Caco-2 (cell line): ENCODE data around the gene IQCN. TPM values are rescaled to one million over a fixed set of nuclear protein-coding genes. Genes with fewer than 3 reads are reported as not detected.
"Not testable (repeated sequence)": the region's sequence is repeated elsewhere in the genome, so short reads cannot be mapped to it uniquely, and the experiment has no call there.

Experiments used
- BruUV-seq: library from RNA; stranded (reverse); fragments of 400-500 nt; replicated peaks from 2 replicates; lab custom pipeline; 2021; lab: Mats Ljungman, UMichigan
- CTCF ChIA-PET: fragments of 300-600 bp; sonication (Branson Sonifier 250); formaldehyde crosslinking; loops from one replicate; lab custom pipeline; 2022; ENCODE audit warnings: antibody characterized with exemption; lab: Charles Lee
- POLR2A ChIA-PET: fragments of 300-600 bp; sonication (Branson Sonifier 250); formaldehyde crosslinking; loops from one replicate; lab custom pipeline; 2022; ENCODE audit warnings: antibody characterized with exemption; lab: Charles Lee
- DNase-seq, 2 experiments: peaks; one replicate each; pipeline versions ENCODE4 v3.0.0 to v3.0.0-alpha.2; 2020 to 2022
- H3K27me3 ChIP-seq: replicated peaks from 2 replicates; pipeline ENCODE4 v1.6.0; 2011; ENCODE audit warnings: low read length; ENCODE audit not compliant: control insufficient read depth, insufficient read depth
- H3K36me3 ChIP-seq: 2 replicates; pipeline ENCODE4 v1.5.1; 2011; ENCODE audit warnings: low read length; ENCODE audit not compliant: control insufficient read depth, insufficient read depth
- H3K4me1 ChIP-seq: fragments of 250-450 bp; sonication (Bioruptor Pico); 2 replicates; pipeline ENCODE4 v1.5.1; 2020; ENCODE audit warnings: mild to moderate bottlenecking
- H3K4me3 ChIP-seq: 2 replicates; pipeline ENCODE4 v1.5.1; 2011; ENCODE audit warnings: low read depth, mild to moderate bottlenecking, control low read depth, low read length
- H3K9me3 ChIP-seq: fragments of 250-450 bp; sonication (Bioruptor Pico); 2 replicates; pipeline ENCODE4 v1.5.1; 2020; ENCODE audit warnings: mild to moderate bottlenecking, moderate library complexity
- H3K27ac Mint-ChIP-seq: one replicate; pipeline ENCODE4 v1.8.0; 2022; ENCODE audit warnings: mixed read lengths; ENCODE audit not compliant: unreplicated experiment
- H3K27me3 Mint-ChIP-seq: one replicate; pipeline ENCODE4 v1.8.0; 2022; ENCODE audit warnings: mixed read lengths; ENCODE audit not compliant: insufficient read depth, unreplicated experiment
- H3K36me3 Mint-ChIP-seq: one replicate; pipeline ENCODE4 v1.8.0; 2022; ENCODE audit warnings: mild to moderate bottlenecking, mixed read lengths; ENCODE audit not compliant: insufficient read depth, unreplicated experiment
- H3K4me1 Mint-ChIP-seq: one replicate; pipeline ENCODE4 v1.8.0; 2022; ENCODE audit warnings: low read depth, mixed read lengths; ENCODE audit not compliant: unreplicated experiment
- H3K4me3 Mint-ChIP-seq: one replicate; pipeline ENCODE4 v1.8.0; 2022; ENCODE audit warnings: mild to moderate bottlenecking, moderate library complexity, mixed read lengths; ENCODE audit not compliant: unreplicated experiment
- H3K9me3 Mint-ChIP-seq: one replicate; pipeline ENCODE4 v1.8.0; 2022; ENCODE audit warnings: mixed read lengths; ENCODE audit not compliant: unreplicated experiment
- intact Hi-C: fragments of 100-400 bp; cut with micrococcal nuclease; formaldehyde crosslinking; loops from one replicate; pipeline ENCODE4 v1.10.0; 2022; ENCODE audit not compliant: unreplicated experiment
- microRNA-seq: library from miRNA; unstranded; fragments of <30 nt; microRNA quantifications from one replicate; pipeline ENCODE4 v1.2.0, GENCODE V29; 2022
- total RNA-seq: library from RNA; stranded (reverse); gene quantifications from 2 replicates; pipeline ENCODE4 v1.2.3, GENCODE V29; 2022
- TF ChIP-seq, protein P1 (sequence below), 2 experiments: fragments of 200-600 bp in 1 of 2; IDR thresholded peaks; 1 replicate in 1 of 2; 2 replicates in 1 of 2; pipeline versions ENCODE4 v1.5.1 to v1.8.0; 2011 to 2022; ENCODE audit warnings: antibody characterized with exemption in 1 of 2, control low read depth in 1 of 2, inconsistent platforms in 1 of 2, low read depth in 1 of 2, low read length in 1 of 2, mild to moderate bottlenecking in 1 of 2, moderate library complexity in 1 of 2; ENCODE audit not compliant: insufficient read depth in 1 of 2, severe bottlenecking in 1 of 2, unreplicated experiment in 1 of 2

Gene IQCN
- total RNA-seq, 1 experiment from 2014 or later = 2.1 TPM

DNA sequence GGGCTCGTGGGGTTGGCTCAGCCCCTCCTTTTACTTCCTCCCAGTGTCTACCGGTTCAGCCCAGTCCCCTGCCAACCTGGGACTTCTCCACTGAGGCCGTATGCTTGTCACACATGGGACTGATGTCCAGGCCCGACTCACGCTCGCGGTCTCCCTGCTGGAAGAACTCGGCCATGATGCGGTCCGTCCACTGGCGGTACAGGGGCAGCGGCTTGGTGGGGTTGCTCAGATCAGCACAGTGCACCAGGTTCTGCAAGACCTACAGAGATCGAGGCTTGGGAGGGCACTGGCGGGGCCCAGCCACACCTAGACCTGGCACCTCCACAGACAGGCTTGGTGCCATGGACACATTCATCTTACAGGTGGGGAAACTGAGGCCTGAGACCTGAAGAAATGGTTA lies 62.6 kb downstream of the IQCN start:
- H3K4me3 Mint-ChIP-seq = no peak overlapping the region
- H3K27me3 Mint-ChIP-seq = no peaks in the 10 kb centered on the region
- no TSS peak for BruUV-seq
- Histone ChIP-seq H3K27me3 (no peaks in the 10 kb centered on the region; the same call in 1 of the 2 replicates), H3K4me3 (no peak overlapping the region), H3K4me1 (no peaks in the 10 kb centered on the region), H3K9me3 (no peaks in the 10 kb centered on the region), H3K36me3 (no peaks in the 10 kb centered on the region)
- ChIA-PET CTCF (no interaction called here), POLR2A (no interaction called here)
- no peaks in the 10 kb centered on the region for H3K36me3 Mint-ChIP-seq
- DNase-seq = no peak
- no peak overlapping the region for H3K27ac Mint-ChIP-seq
- H3K4me1 Mint-ChIP-seq = no peaks in the 10 kb centered on the region
- TF ChIP-seq, protein P1, sequence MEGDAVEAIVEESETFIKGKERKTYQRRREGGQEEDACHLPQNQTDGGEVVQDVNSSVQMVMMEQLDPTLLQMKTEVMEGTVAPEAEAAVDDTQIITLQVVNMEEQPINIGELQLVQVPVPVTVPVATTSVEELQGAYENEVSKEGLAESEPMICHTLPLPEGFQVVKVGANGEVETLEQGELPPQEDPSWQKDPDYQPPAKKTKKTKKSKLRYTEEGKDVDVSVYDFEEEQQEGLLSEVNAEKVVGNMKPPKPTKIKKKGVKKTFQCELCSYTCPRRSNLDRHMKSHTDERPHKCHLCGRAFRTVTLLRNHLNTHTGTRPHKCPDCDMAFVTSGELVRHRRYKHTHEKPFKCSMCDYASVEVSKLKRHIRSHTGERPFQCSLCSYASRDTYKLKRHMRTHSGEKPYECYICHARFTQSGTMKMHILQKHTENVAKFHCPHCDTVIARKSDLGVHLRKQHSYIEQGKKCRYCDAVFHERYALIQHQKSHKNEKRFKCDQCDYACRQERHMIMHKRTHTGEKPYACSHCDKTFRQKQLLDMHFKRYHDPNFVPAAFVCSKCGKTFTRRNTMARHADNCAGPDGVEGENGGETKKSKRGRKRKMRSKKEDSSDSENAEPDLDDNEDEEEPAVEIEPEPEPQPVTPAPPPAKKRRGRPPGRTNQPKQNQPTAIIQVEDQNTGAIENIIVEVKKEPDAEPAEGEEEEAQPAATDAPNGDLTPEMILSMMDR (IDR thresholded peaks at IDR 0.05; ENCODE audit: insufficient read depth in 1 of 2, low read depth in 1 of 2, low read length in 1 of 2, severe bottlenecking in 1 of 2, unreplicated experiment in 1 of 2) = no peak
- intact Hi-C loops = no loop called here
- H3K9me3 Mint-ChIP-seq = no peaks in the 10 kb centered on the region

DNA sequence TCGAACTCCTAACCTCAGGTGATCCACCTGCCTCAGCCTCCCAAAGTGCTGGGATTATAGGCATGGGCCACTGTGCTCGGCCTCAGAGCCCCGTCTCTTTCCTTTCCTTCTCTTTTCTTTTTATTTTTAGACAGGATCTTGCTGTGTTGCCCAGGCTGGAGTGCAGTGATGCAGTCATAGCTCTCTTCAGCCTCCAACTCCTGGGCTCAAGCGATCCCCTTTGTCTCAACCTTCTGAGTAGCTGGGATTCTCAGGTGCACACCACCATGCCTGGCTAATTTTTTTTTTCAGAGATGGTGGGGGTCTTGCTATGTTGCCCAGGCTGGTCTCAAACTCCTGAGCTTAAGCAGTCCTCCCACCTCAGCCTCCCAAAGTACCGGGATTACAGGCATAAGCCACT lies 64.3 kb downstream of the IQCN start:
- H3K27me3 ChIP-seq, H3K36me3 ChIP-seq, H3K4me3 Mint-ChIP-seq, H3K9me3 ChIP-seq, H3K4me1 Mint-ChIP-seq, H3K36me3 Mint-ChIP-seq, BruUV-seq, H3K27me3 Mint-ChIP-seq, DNase-seq, H3K27ac Mint-ChIP-seq, H3K4me1 ChIP-seq, intact Hi-C loops, H3K9me3 Mint-ChIP-seq, H3K4me3 ChIP-seq: not testable (repeated sequence)
- ChIA-PET POLR2A (interaction anchor here (1.1 kb wide), 1 partner anchor 17 kb away, joined by 3 read pairs; the partner anchor contains the start of gene MPV17L2), CTCF (interaction anchor here (1.1 to 1.3 kb wide), 2 partner anchors 10 to 42 kb away, joined by 5 to 10 read pairs; no protein-coding TSS in a partner anchor)

GRCh38 chr19:18208098-18208951 lies 65.9 kb downstream of the IQCN start:
- no peaks in the 10 kb centered on the region; the same call in 1 of the 2 replicates for H3K27me3 ChIP-seq
- peaks cover 5% of the 10 kb centered on the region; the same call in 1 of the 2 replicates for H3K4me1 ChIP-seq
- POLR2A ChIA-PET = interaction anchor here (0.5 to 1.0 kb wide), 3 partner anchors 16 to 99 kb away, joined by 3 to 9 read pairs (median 3); no protein-coding TSS in a partner anchor
- no peaks in the 10 kb centered on the region for H3K36me3 ChIP-seq
- H3K9me3 Mint-ChIP-seq = no peaks in the 10 kb centered on the region
- no TSS peak for BruUV-seq
- DNase-seq = peak in 1 of 2 experiments; percentile 57
- H3K4me3 Mint-ChIP-seq = no peak overlapping the region
- CTCF ChIA-PET = interaction anchor here (0.6 to 1.3 kb wide), 17 partner anchors 11 to 270 kb away, joined by 3 to 33 read pairs (median 5); partner anchors contain the start of genes JUND, MPV17L2, PIK3R2 and SSBP4
- TF ChIP-seq, protein P1 (IDR thresholded peaks at IDR 0.05; ENCODE audit: insufficient read depth in 1 of 2, low read depth in 1 of 2, low read length in 1 of 2, severe bottlenecking in 1 of 2, unreplicated experiment in 1 of 2) = peak; percentile 68 to 72
- no peaks in the 10 kb centered on the region for H3K9me3 ChIP-seq
- H3K36me3 Mint-ChIP-seq = peaks cover 10% of the 10 kb centered on the region
- intact Hi-C loops = loop anchor here (1.0 kb wide), 1 partner anchor 43 kb away; no protein-coding TSS in a partner anchor
- no peak overlapping the region for H3K4me3 ChIP-seq
- H3K4me1 Mint-ChIP-seq = no peaks in the 10 kb centered on the region
- H3K27me3 Mint-ChIP-seq = no peaks in the 10 kb centered on the region
- H3K27ac Mint-ChIP-seq = no peak overlapping the region

Small RNA genes lying within 50 kb of the gene (microRNA-seq; reads per million reads assigned to microRNA genes)
- 2.0 reads per million, percentile 8 among the genes with 10 or more reads in this experiment for gene MIR3188

Other genes starting within 250 kb of the IQCN start
- not detected in 2 replicates for gene IL12RB1, start 187.5 kb downstream of the IQCN start, total RNA-seq
- 8.0 and 8.2 TPM in 2 replicates for gene MAST3, start 176.7 kb downstream of the IQCN start, total RNA-seq
- 34.3 and 37.8 TPM in 2 replicates for gene PIK3R2, start 121.3 kb downstream of the IQCN start, total RNA-seq
- gene IFI30, start 100.6 kb downstream of the IQCN start, total RNA-seq = 38.3 and 39.6 TPM in 2 replicates
- gene MPV17L2, start 81.2 kb downstream of the IQCN start, total RNA-seq = 14.1 and 16.6 TPM in 2 replicates
- 2.3 and 3.9 TPM in 2 replicates for gene RAB3A, start 70.4 kb downstream of the IQCN start, total RNA-seq
- 0.36 and 0.46 TPM in 2 replicates for gene PDE4C, start 48.0 kb downstream of the IQCN start, total RNA-seq
- gene JUND, start 7.2 kb upstream of the IQCN start, total RNA-seq = 75.5 and 78.8 TPM in 2 replicates
- 184 and 186 TPM in 2 replicates for gene LSM4, start 48.6 kb upstream of the IQCN start, total RNA-seq
- 25.6 and 26.0 TPM in 2 replicates for gene PGPEP1, start 66.1 kb upstream of the IQCN start, total RNA-seq
- gene GDF15, start 111.7 kb upstream of the IQCN start, total RNA-seq = 55.3 and 56.1 TPM in 2 replicates
- gene LRRC25, start 123.2 kb upstream of the IQCN start, total RNA-seq = not detected in 2 replicates
- gene SSBP4, start 144.9 kb upstream of the IQCN start, total RNA-seq = 46.2 and 49.4 TPM in 2 replicates
- gene ISYNA1, start 163.7 kb upstream of the IQCN start, total RNA-seq = 65.3 and 67.3 TPM in 2 replicates
- gene ELL, start 247.6 kb upstream of the IQCN start, total RNA-seq = 11.2 and 12.1 TPM in 2 replicates